Colon (tissue), 2 donors: ENCODE measurements around the gene PPP2R5C.
"Not testable (repeated sequence)": the region's sequence is repeated elsewhere in the genome, so short reads cannot be mapped to it uniquely, and the experiment has no call there.

Source experiments
- FAIRE-seq: peaks from 2 replicates; lab custom pipeline; 2012; peaks lifted over from hg19 to GRCh38; lab: Jason Lieb, UNC
- donor health status: control.
- donor health status: control.

PPP2R5C gene

GRCh38 chr14:101761032-101761880, at the start of gene PPP2R5C:
Gene PPP2R5C (plus strand): TSS chr14:101761709. CDS start chr14:101761894, 185 bp downstream.
- no peak for FAIRE-seq

- FAIRE-seq = not testable (repeated sequence)
These were observed 49.7 kb upstream of the PPP2R5C start for GRCh38 chr14:101711857-101712233.

- FAIRE-seq = not testable (repeated sequence)
These were observed 49.2 kb upstream of the PPP2R5C start for GRCh38 chr14:101712341-101712740.

GRCh38 chr14:101713091-101713490, 48.4 kb upstream of the PPP2R5C start:
- FAIRE-seq = not testable (repeated sequence)

GRCh38 chr14:101713621-101714349, 47.7 kb upstream of the PPP2R5C start:
- no peak for FAIRE-seq

- FAIRE-seq = no peak
These were observed 47.1 kb upstream of the PPP2R5C start for GRCh38 chr14:101714394-101714793.

- FAIRE-seq = no peak
These were observed 46.1 kb upstream of the PPP2R5C start for GRCh38 chr14:101715210-101716076.

- no peak for FAIRE-seq
These were observed 45.2 kb upstream of the PPP2R5C start for GRCh38 chr14:101716077-101716950.

- FAIRE-seq = no peak
These were observed 44.4 kb upstream of the PPP2R5C start for GRCh38 chr14:101716956-101717662.

- no peak for FAIRE-seq
These were observed 43.6 kb upstream of the PPP2R5C start for GRCh38 chr14:101717663-101718490.

- FAIRE-seq = no peak
These were observed 42.4 kb upstream of the PPP2R5C start for GRCh38 chr14:101719045-101719645.

GRCh38 chr14:101719708-101720107, 41.8 kb upstream of the PPP2R5C start:
- FAIRE-seq = no peak

GRCh38 chr14:101721111-101721510, 40.4 kb upstream of the PPP2R5C start:
- no peak for FAIRE-seq

- FAIRE-seq = peak; percentile 82
These were observed 39.4 kb upstream of the PPP2R5C start for GRCh38 chr14:101721951-101722661.

- FAIRE-seq = no peak
These were observed 38.4 kb upstream of the PPP2R5C start for GRCh38 chr14:101723061-101723595.

GRCh38 chr14:101725652-101726051, 35.9 kb upstream of the PPP2R5C start:
- not testable (repeated sequence) for FAIRE-seq

- FAIRE-seq = no peak
These were observed 35.1 kb upstream of the PPP2R5C start for GRCh38 chr14:101726295-101726953.

- no peak for FAIRE-seq
These were observed 34.6 kb upstream of the PPP2R5C start for GRCh38 chr14:101726954-101727302.
